ENCODE results near the gene GNAS. TPM values are rescaled to one million over a fixed set of nuclear protein-coding genes. Genes with fewer than 3 reads are reported as not detected.

The GNAS gene
- total RNA-seq, 4 donors from 2014 or later, result 513 to 854 (median 781) TPM

- intact Hi-C loops (cut with DNase I; ENCODE audit: low total_unique reads), result loop anchor here (1.0 to 10.0 kb wide), 3 partner anchors 73 to 1553 kb away; partner anchors contain the start of genes ATP5F1E, NELFCD and RAE1
- H3K36me3 ChIP-seq, result peaks cover 0 to 68% of the 10 kb centered on the region in 2 donors
- H3K4me1 ChIP-seq, result peaks cover 30 to 49% of the 10 kb centered on the region in 2 donors
- TF ChIP-seq POLR2A (IDR thresholded peaks at IDR 0.05) (no peak), CTCF (IDR thresholded peaks at IDR 0.05 in 4 of 5, conservative IDR thresholded peaks at IDR 0.05 in 1 of 5) (no peak)
- H3K9me3 ChIP-seq, result no peaks in the 10 kb centered on the region
- no peak for DNase-seq
- in situ Hi-C loops (cut with MboI; ENCODE audit: low sequenced_read_pairs in 4 of 4), result no loop called here
- H3K27ac ChIP-seq, result peak overlapping the region; percentile 84 to 99 (median 96)
- H3K4me3 ChIP-seq, result peak overlapping the region in 2 of 4 donors; percentile 17 to 40
- ATAC-seq, result no peak
- no peaks in the 10 kb centered on the region for H3K27me3 ChIP-seq
These were observed 55.7 kb downstream of the GNAS start for GRCh38 chr20:58908221-58908620.

GRCh38 chr20:58908941-58909340 is 56.4 kb downstream of the GNAS start:
- Histone ChIP-seq H3K27me3 (no peaks in the 10 kb centered on the region), H3K9me3 (no peaks in the 10 kb centered on the region), H3K36me3 (peaks cover 0 to 61% of the 10 kb centered on the region in 2 donors), H3K4me3 (no peak overlapping the region), H3K27ac (peak overlapping the region; percentile 84 to 99 (median 96)), H3K4me1 (peaks cover 30 to 45% of the 10 kb centered on the region in 2 donors)
- TF ChIP-seq CTCF (IDR thresholded peaks at IDR 0.05 in 4 of 5, conservative IDR thresholded peaks at IDR 0.05 in 1 of 5), result no peak
- no peak for TF ChIP-seq POLR2A (IDR thresholded peaks at IDR 0.05)
- ATAC-seq (no peak), DNase-seq (peak in 1 of 2 donors; percentile 19)
- in situ Hi-C loops (cut with MboI; ENCODE audit: low sequenced_read_pairs in 4 of 4) (no loop called here), intact Hi-C loops (cut with DNase I; ENCODE audit: low total_unique reads) (loop anchor here (1.0 to 10.0 kb wide), 3 partner anchors 72 to 1554 kb away; partner anchors contain the start of genes ATP5F1E, NELFCD and RAE1)

- DNase-seq (peak in 1 of 2 donors; percentile 19), ATAC-seq (no peak)
- no peaks in the 10 kb centered on the region for H3K9me3 ChIP-seq
- no peak overlapping the region for H3K4me3 ChIP-seq
- peaks cover 0 to 55% of the 10 kb centered on the region in 2 donors for H3K36me3 ChIP-seq
- peak overlapping the region; percentile 84 to 99 (median 96) for H3K27ac ChIP-seq
- intact Hi-C loops (cut with DNase I; ENCODE audit: low total_unique reads) (loop anchor here (5.0 to 10.0 kb wide), 2 partner anchors 123 to 1555 kb away; partner anchors contain the start of genes ATP5F1E and RAE1), in situ Hi-C loops (cut with MboI; ENCODE audit: low sequenced_read_pairs in 4 of 4) (no loop called here)
- H3K4me1 ChIP-seq, result peaks cover 30 to 42% of the 10 kb centered on the region in 2 donors
- no peaks in the 10 kb centered on the region for H3K27me3 ChIP-seq
- TF ChIP-seq POLR2A (IDR thresholded peaks at IDR 0.05), result no peak
- no peak for TF ChIP-seq CTCF (IDR thresholded peaks at IDR 0.05 in 4 of 5, conservative IDR thresholded peaks at IDR 0.05 in 1 of 5)
These were observed 57.1 kb downstream of the GNAS start for GRCh38 chr20:58909585-58909984.

GRCh38 chr20:58910473-58910872 is 58.0 kb downstream of the GNAS start:
- Histone ChIP-seq H3K27me3 (no peaks in the 10 kb centered on the region), H3K4me3 (no peak overlapping the region), H3K9me3 (no peaks in the 10 kb centered on the region), H3K36me3 (peaks cover 0 to 46% of the 10 kb centered on the region in 2 donors), H3K4me1 (peaks cover 30 to 34% of the 10 kb centered on the region in 2 donors), H3K27ac (no peak overlapping the region)
- intact Hi-C loops (cut with DNase I; ENCODE audit: low total_unique reads) (no loop called here), in situ Hi-C loops (cut with MboI; ENCODE audit: low sequenced_read_pairs in 4 of 4) (no loop called here)
- no peak for DNase-seq
- no peak for ATAC-seq
- TF ChIP-seq POLR2A (IDR thresholded peaks at IDR 0.05), result no peak
- TF ChIP-seq CTCF (IDR thresholded peaks at IDR 0.05 in 4 of 5, conservative IDR thresholded peaks at IDR 0.05 in 1 of 5), result no peak
